Esophagus muscularis mucosa (tissue), 4 donors: ENCODE results near the gene CSRNP3. TPM values are rescaled to one million over a fixed set of nuclear protein-coding genes. Genes with fewer than 3 reads are reported as not detected.

Source experiments
- DNase-seq: peaks from one replicate; pipeline ENCODE4 v3.0.0-alpha.2; 2017; ENCODE audit errors: extremely low spot score
- H3K27ac ChIP-seq, 4 donors: fragments of 200-600 bp; sonication (generic); replicated peaks in 1 of 4; 1 replicate in 3 of 4; 2 replicates in 1 of 4; pipeline ENCODE4 v1.5.1; 2016 to 2019; ENCODE audit warnings: mild to moderate bottlenecking in 1 of 4
- H3K27me3 ChIP-seq, 4 donors: fragments of 200-600 bp; sonication (generic); one replicate each; pipeline versions ENCODE4 v1.5.1 to v1.6.0; 2016 to 2019
- H3K36me3 ChIP-seq, 4 donors: fragments of 200-600 bp; sonication (generic); one replicate each; pipeline ENCODE4 v1.5.1; 2016 to 2019
- H3K4me1 ChIP-seq, 4 donors: fragments of 200-600 bp; sonication (generic); one replicate each; pipeline ENCODE4 v1.5.1; 2016 to 2019
- H3K4me3 ChIP-seq, 4 donors: fragments of 200-600 bp; sonication (generic); 1 replicate in 2 of 4; 2 replicates in 2 of 4; pipeline ENCODE4 v1.5.1; 2016 to 2019; ENCODE audit warnings: mild to moderate bottlenecking in 4 of 4, moderate library complexity in 1 of 4
- H3K9me3 ChIP-seq, 4 donors: fragments of 200-600 bp; sonication (generic); 1 replicate in 3 of 4; 2 replicates in 1 of 4; pipeline ENCODE4 v1.5.1; 2016 to 2019
- CTCF ChIP-seq, 3 experiments: fragments of 200-600 bp in 2 of 3; fragments of 450-650 bp in 1 of 3; sonication (generic) in 2 of 3; IDR thresholded peaks; one replicate each; pipeline ENCODE4 v1.5.1; 2017 to 2019; ENCODE audit warnings: antibody characterized with exemption in 3 of 3, mild to moderate bottlenecking in 2 of 3, moderate library complexity in 1 of 3
- EP300 ChIP-seq: sonication (generic); formaldehyde crosslinking; IDR thresholded peaks from one replicate; pipeline ENCODE4 v1.6.1; 2017; ENCODE audit warnings: antibody characterized with exemption
- POLR2A ChIP-seq: fragments of 450-650 bp; IDR thresholded peaks from one replicate; pipeline ENCODE4 v1.6.1; 2017; ENCODE audit warnings: antibody characterized with exemption, moderate library complexity, mild to moderate bottlenecking, low read depth
- POLR2AphosphoS5 ChIP-seq, 2 donors: sonication (generic); formaldehyde crosslinking; IDR thresholded peaks; one replicate each; pipeline ENCODE4 v1.6.1; 2017; ENCODE audit warnings: antibody characterized with exemption in 2 of 2
- WGBS: methylation state at CpG from one replicate; pipeline ENCODE4 v1.1.5; 2018; 5-methylcytosine and 5-hydroxymethylcytosine counted together
- intact Hi-C: fragments of 100-400 bp; cut with DNase I; formaldehyde crosslinking; loops from one replicate; pipeline ENCODE4 v1.15.1; 2023
- total RNA-seq, 4 donors: library from RNA; depleted of rRNA; stranded (reverse); fragments of >200 nt; gene quantifications; one replicate each; pipeline versions ENCODE4 v1.1.0 to v1.2.1, GENCODE V29; 2016

Gene CSRNP3
- total RNA-seq, 4 donors from 2014 or later = 1.8 to 4.4 (median 2.4) TPM

DNA sequence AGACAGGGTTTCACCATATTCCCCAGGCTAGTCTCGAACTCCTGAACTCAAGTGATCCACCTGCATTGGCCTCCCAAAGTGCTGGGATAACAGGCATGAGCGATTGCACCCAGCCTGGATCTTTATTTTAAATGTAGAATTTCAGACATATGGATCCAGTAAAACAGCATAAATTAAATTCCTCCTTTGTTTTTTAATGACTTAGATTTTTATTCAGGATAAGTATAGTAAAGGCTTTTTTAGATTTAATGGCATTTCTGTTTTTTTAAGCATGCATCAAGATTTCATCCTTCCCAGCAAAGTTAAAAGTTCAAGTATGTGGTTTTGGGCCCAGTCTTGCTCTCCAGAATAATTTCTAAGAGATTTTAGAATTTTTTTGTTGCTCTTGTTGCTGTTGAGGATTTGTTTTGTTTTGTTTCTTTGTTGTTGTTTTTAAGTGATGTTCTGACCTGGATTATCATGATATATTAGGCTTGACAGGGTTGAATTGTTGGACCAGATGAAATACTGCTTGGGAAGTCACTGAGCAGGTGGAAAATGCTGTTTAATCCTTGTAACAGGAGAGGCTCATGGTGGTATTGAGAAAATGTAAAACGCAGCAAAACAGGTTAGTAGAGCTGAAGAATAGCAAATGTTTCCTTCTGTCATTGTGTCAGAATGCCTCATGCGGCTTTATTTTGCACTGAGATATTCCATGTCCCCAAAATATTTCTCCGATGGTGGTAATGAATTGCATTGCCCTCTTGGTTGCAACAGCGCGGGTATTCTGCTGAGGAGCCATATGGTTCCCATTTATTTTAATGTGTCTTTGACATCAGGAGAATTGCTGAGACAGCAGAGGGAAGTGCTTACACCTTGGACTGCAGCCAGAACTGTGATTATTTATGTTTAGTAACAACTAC lies 176.7 kb downstream of the CSRNP3 start:
- H3K27ac ChIP-seq = no peak overlapping the region
- TF ChIP-seq CTCF (IDR thresholded peaks at IDR 0.05) = no peak
- TF ChIP-seq POLR2AphosphoS5 (IDR thresholded peaks at IDR 0.05) = no peak
- no peak for TF ChIP-seq POLR2A
- DNase-seq = no peak
- peaks cover 0 to 4% (median 0%) of the 10 kb centered on the region in 4 donors for H3K9me3 ChIP-seq
- no peaks in the 10 kb centered on the region for H3K36me3 ChIP-seq
- no peak overlapping the region for H3K4me3 ChIP-seq
- no peaks in the 10 kb centered on the region for H3K27me3 ChIP-seq
- H3K4me1 ChIP-seq = no peaks in the 10 kb centered on the region
- intact Hi-C loops = no loop called here
- 74% methylated on average over 7 of the region's 7 CpGs for WGBS

- Histone ChIP-seq H3K4me3 (no peak overlapping the region), H3K9me3 (peaks cover 0 to 4% (median 0%) of the 10 kb centered on the region in 4 donors), H3K36me3 (no peaks in the 10 kb centered on the region), H3K27me3 (no peaks in the 10 kb centered on the region), H3K27ac (no peak overlapping the region), H3K4me1 (no peaks in the 10 kb centered on the region)
- 94% methylated on average over 2 of the region's 2 CpGs for WGBS
- intact Hi-C loops = no loop called here
- TF ChIP-seq CTCF (IDR thresholded peaks at IDR 0.05) (no peak), POLR2AphosphoS5 (IDR thresholded peaks at IDR 0.05) (no peak), POLR2A (no peak), EP300 (no peak)
- DNase-seq = no peak
These were observed 177.9 kb downstream of the CSRNP3 start for GRCh38 chr2:165647409-165647808.

DNA sequence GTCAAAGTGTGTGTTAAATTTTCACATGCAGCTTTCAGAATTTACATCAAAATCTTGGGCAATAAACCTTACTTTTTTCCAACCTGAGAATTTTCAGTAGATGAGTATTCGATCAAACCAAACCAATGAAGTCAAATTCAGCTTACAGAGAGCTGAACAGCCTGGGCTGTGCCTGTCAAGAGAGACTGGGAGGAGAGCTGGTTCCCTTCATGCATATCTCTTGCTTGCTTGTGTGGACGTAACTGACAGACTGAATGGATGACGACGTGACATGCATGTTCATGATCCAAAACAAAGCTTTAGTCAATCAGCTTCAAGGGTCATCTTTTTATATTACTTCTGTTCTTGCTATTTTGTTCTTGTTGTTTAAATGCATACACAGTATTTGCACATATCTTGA lies 179.3 kb downstream of the CSRNP3 start:
- intact Hi-C loops = no loop called here
- TF ChIP-seq POLR2AphosphoS5 (IDR thresholded peaks at IDR 0.05) = no peak
- no peak for TF ChIP-seq POLR2A
- no peak for TF ChIP-seq CTCF (IDR thresholded peaks at IDR 0.05)
- no peak overlapping the region for H3K27ac ChIP-seq
- no peaks in the 10 kb centered on the region for H3K36me3 ChIP-seq
- H3K9me3 ChIP-seq = peaks cover 0 to 4% (median 0%) of the 10 kb centered on the region in 4 donors
- H3K4me3 ChIP-seq = no peak overlapping the region
- H3K27me3 ChIP-seq = no peaks in the 10 kb centered on the region
- H3K4me1 ChIP-seq = no peaks in the 10 kb centered on the region
- no peak for DNase-seq
- WGBS = 82% methylated on average over 4 of the region's 4 CpGs

DNA sequence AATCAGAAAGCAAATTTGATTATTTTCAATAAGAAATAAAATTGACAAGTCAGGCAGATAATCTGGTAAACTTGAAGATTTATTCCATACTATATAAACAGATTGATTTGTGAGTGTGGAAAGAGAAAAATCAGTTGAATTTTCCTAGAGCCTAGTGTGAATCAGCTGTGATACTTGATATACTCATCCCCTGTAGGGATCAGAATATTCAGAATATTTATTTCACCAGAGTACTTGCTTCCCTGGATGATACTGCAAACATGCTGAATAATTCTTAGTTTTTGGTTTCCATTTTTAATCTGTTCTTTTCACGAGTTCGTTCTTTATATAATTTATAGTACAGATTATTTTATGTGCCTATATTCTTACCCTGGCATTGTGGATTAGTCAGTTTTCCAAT lies 181.7 kb downstream of the CSRNP3 start:
- H3K36me3 ChIP-seq = no peaks in the 10 kb centered on the region
- peaks cover 0 to 7% (median 0%) of the 10 kb centered on the region in 4 donors for H3K4me1 ChIP-seq
- no peaks in the 10 kb centered on the region for H3K27me3 ChIP-seq
- intact Hi-C loops = no loop called here
- 96% methylated on average over 2 of the region's 2 CpGs for WGBS
- H3K9me3 ChIP-seq = no peaks in the 10 kb centered on the region
- H3K4me3 ChIP-seq = no peak overlapping the region
- no peak overlapping the region for H3K27ac ChIP-seq
- DNase-seq = no peak
- no peak for TF ChIP-seq POLR2AphosphoS5 (IDR thresholded peaks at IDR 0.05)
- no peak for TF ChIP-seq CTCF (IDR thresholded peaks at IDR 0.05)
- TF ChIP-seq EP300 = no peak
- no peak for TF ChIP-seq POLR2A
